ENCODE measurements around the gene RUNX1. TPM values are rescaled to one million over a fixed set of nuclear protein-coding genes. Genes with fewer than 3 reads are reported as not detected.

Gene RUNX1
- total and polyA plus RNA-seq, 2 of the 13 experiments (the other 11 are each of a cell fraction or from before 2014, with no cell fraction given): 5.4 to 6.4 TPM

GRCh38 chr21:34992736-34993398 lies 56.2 kb downstream of the RUNX1 start:
- intact Hi-C loops (cut with micrococcal nuclease; ENCODE audit: unreplicated experiment): no loop called here
- Histone ChIP-seq H3K27ac (ENCODE audit: extremely low read length, insufficient read depth, low read length) (no peak overlapping the region), H3K4me3 (replicated peaks in 1 of 3; ENCODE audit: insufficient read depth in 1 of 3, low read depth in 2 of 3, low read length in 3 of 3) (no peak overlapping the region), H3K36me3 (replicated peaks in 1 of 2; ENCODE audit: control insufficient read depth in 1 of 2, insufficient read depth in 2 of 2, low read length in 2 of 2) (no peaks in the 10 kb centered on the region), H2AFZ (ENCODE audit: low read length) (no peak overlapping the region), H3K9ac (ENCODE audit: insufficient read depth, low read depth, low read length) (no peak overlapping the region), H3K79me2 (ENCODE audit: insufficient read depth, low read length) (no peaks in the 10 kb centered on the region), H3K9me3 (ENCODE audit: low read length) (no peaks in the 10 kb centered on the region), H3K4me2 (ENCODE audit: low read depth, low read length) (no peak overlapping the region), H3K4me1 (ENCODE audit: insufficient read depth, low read length) (peaks cover 32% of the 10 kb centered on the region), H4K20me1 (ENCODE audit: insufficient read depth, low read length) (no peaks in the 10 kb centered on the region), H3K27me3 (ENCODE audit: control insufficient read depth in 1 of 2, insufficient read depth in 2 of 2, low read length in 2 of 2) (no peaks in the 10 kb centered on the region)
- CTCF ChIA-PET (ENCODE audit: low intra/inter-chr PET ratio, low total read pairs): no interaction called here
- BruUV-seq (replicated peaks): no TSS peak
- TF ChIP-seq NCOA5 (CRISPR knock-in tag; IDR thresholded peaks at IDR 0.05) (no peak), ZNF20 (CRISPR knock-in tag; IDR thresholded peaks at IDR 0.05) (no peak), ZNF496 (CRISPR knock-in tag; IDR thresholded peaks at IDR 0.05; ENCODE audit: insufficient replicate concordance) (no peak), RFX5 (IDR thresholded peaks at IDR 0.05; ENCODE audit: low read depth, low read length) (no peak), NKX3-1 (CRISPR knock-in tag; IDR thresholded peaks at IDR 0.05) (no peak), REL (CRISPR knock-in tag; conservative IDR thresholded peaks at IDR 0.05) (no peak), SAFB2 (CRISPR knock-in tag; IDR thresholded peaks at IDR 0.05; ENCODE audit: borderline replicate concordance, low read depth) (no peak), NONO (IDR thresholded peaks at IDR 0.05) (no peak), NONO (CRISPR knock-in tag; conservative IDR thresholded peaks at IDR 0.05) (no peak), TERF1 (CRISPR knock-in tag; IDR thresholded peaks at IDR 0.05) (no peak), TBL1XR1 (IDR thresholded peaks at IDR 0.05; ENCODE audit: borderline replicate concordance, low read length, partially characterized antibody) (no peak), ZNF724P (CRISPR knock-in tag; IDR thresholded peaks at IDR 0.05; ENCODE audit: borderline replicate concordance) (no peak), RFX3 (CRISPR knock-in tag; IDR thresholded peaks at IDR 0.05) (no peak), SYNCRIP (IDR thresholded peaks at IDR 0.05; ENCODE audit: insufficient read depth, low read depth, low read length) (no peak), ZNF44 (CRISPR knock-in tag; IDR thresholded peaks at IDR 0.05) (no peak)
- no peak for ATAC-seq
- POLR2A ChIA-PET: no interaction called here
- DNase-seq (ENCODE audit: low spot score): no peak
- no peak for FAIRE-seq
- WGBS (ENCODE audit: low lambda C conversion rate): 87% methylated on average over 9 of the region's 13 CpGs
- in situ Hi-C loops (cut with HindIII; ENCODE audit: extremely low pct_ligation_motif_present, low pct_unique_long_range_greater_than_20kb): no loop called here

Measured in HepG2 (cell line).